IMR-90 (cell line): Measurements from ENCODE around the gene ARHGDIA. TPM values are rescaled to one million over a fixed set of nuclear protein-coding genes. Genes with fewer than 3 reads are reported as not detected.

Experiments used
- ATAC-seq: fragments of 200-7000 bp; cut with Tn5 transposase; 2 replicates; pipeline ENCODE4 v1.9.1; 2020; ENCODE audit warnings: low read depth, mild to moderate bottlenecking, moderate library complexity
- BruUV-seq: library from RNA; stranded (reverse); fragments of 400-500 nt; replicated peaks from 2 replicates; lab custom pipeline; 2021; lab: Mats Ljungman, UMichigan
- CTCF ChIA-PET: fragments of 300-600 bp; formaldehyde crosslinking; extraction: SDS; loops from one replicate; lab custom pipeline; 2021; ENCODE audit warnings: antibody characterized with exemption; lab: Yijun Ruan, JAX
- POLR2A ChIA-PET: fragments of 300-600 bp; sonication (Branson Sonifier 250); formaldehyde crosslinking; loops from one replicate; lab custom pipeline; 2022; ENCODE audit warnings: antibody characterized with exemption; ENCODE audit not compliant: unreplicated experiment; lab: Charles Lee
- DNase-seq: peaks from one replicate; pipeline ENCODE4 v3.0.0; 2013
- H2AFZ ChIP-seq: replicated peaks from 2 replicates; pipeline ENCODE3; 2013; ENCODE audit warnings: low read length, mild to moderate bottlenecking; ENCODE audit not compliant: poor library complexity
- H2AK5ac ChIP-seq: 2 replicates; pipeline ENCODE4 v1.6.1; 2013; ENCODE audit warnings: low read depth, low read length, inconsistent platforms
- H2AK9ac ChIP-seq: replicated peaks from 2 replicates; pipeline ENCODE3; 2013; ENCODE audit warnings: mild to moderate bottlenecking, low read depth, low read length, moderate library complexity; ENCODE audit not compliant: poor library complexity
- H2BK120ac ChIP-seq: 2 replicates; pipeline ENCODE4 v1.6.1; 2013; ENCODE audit warnings: low read depth, low read length, inconsistent platforms
- H2BK15ac ChIP-seq: 3 replicates; pipeline ENCODE4 v1.6.1; 2013; ENCODE audit warnings: low read depth, low read length, inconsistent platforms
- H2BK20ac ChIP-seq: 2 replicates; pipeline ENCODE4 v1.6.1; 2013; ENCODE audit warnings: low read depth, mild to moderate bottlenecking, inconsistent platforms, low read length, moderate library complexity
- H2BK5ac ChIP-seq: 2 replicates; pipeline ENCODE4 v1.6.1; 2013; ENCODE audit warnings: mild to moderate bottlenecking, low read depth, low read length, inconsistent platforms; ENCODE audit not compliant: poor library complexity, severe bottlenecking
- H3K14ac ChIP-seq: replicated peaks from 2 replicates; pipeline ENCODE4 v1.6.1; 2013; ENCODE audit warnings: low read depth, low read length, inconsistent platforms
- H3K18ac ChIP-seq: 2 replicates; pipeline ENCODE4 v1.6.1; 2013; ENCODE audit warnings: low read depth, low read length, control low read depth
- H3K23ac ChIP-seq: 2 replicates; pipeline ENCODE4 v1.6.1; 2013; ENCODE audit warnings: low read depth, low read length, inconsistent platforms
- H3K27ac ChIP-seq: 2 replicates; pipeline ENCODE4 v1.5.1; 2013; ENCODE audit warnings: mild to moderate bottlenecking, control low read depth, low read length; ENCODE audit not compliant: insufficient read depth
- H3K27me3 ChIP-seq: 2 replicates; pipeline ENCODE4 v1.6.1; 2013; ENCODE audit warnings: low read length; ENCODE audit not compliant: control insufficient read depth, insufficient read depth
- H3K36me3 ChIP-seq: 2 replicates; pipeline ENCODE4 v1.6.1; 2013; ENCODE audit warnings: low read length, mixed read lengths; ENCODE audit not compliant: control insufficient read depth, insufficient read depth
- H3K4ac ChIP-seq: 2 replicates; pipeline ENCODE4 v1.6.1; 2013; ENCODE audit warnings: low read depth, low read length, inconsistent platforms
- H3K4me1 ChIP-seq: 2 replicates; pipeline ENCODE4 v1.6.1; 2013; ENCODE audit warnings: low read length, mixed read lengths; ENCODE audit not compliant: control insufficient read depth, insufficient read depth
- H3K4me2 ChIP-seq: 2 replicates; pipeline ENCODE4 v1.6.1; 2013; ENCODE audit warnings: low read depth, mild to moderate bottlenecking, control low read depth, low read length, moderate library complexity
- H3K4me3 ChIP-seq: 2 replicates; pipeline ENCODE4 v1.5.1; 2013; ENCODE audit warnings: low read depth, mild to moderate bottlenecking, control low read depth, low read length, moderate library complexity; ENCODE audit not compliant: insufficient read depth
- H3K56ac ChIP-seq: 2 replicates; pipeline ENCODE4 v1.6.1; 2013; ENCODE audit warnings: low read length, inconsistent platforms; ENCODE audit not compliant: insufficient read depth; ENCODE audit errors: extremely low read depth
- H3K79me1 ChIP-seq, 2 experiments: 2 replicates each; pipeline ENCODE4 v1.6.1; 2013; ENCODE audit warnings: low read length in 2 of 2, inconsistent platforms in 1 of 2, low read depth in 1 of 2
- H3K9ac ChIP-seq: 2 replicates; pipeline ENCODE4 v1.6.1; 2013; ENCODE audit warnings: low read depth, low read length, control low read depth
- H3K9me1 ChIP-seq: 2 replicates; pipeline ENCODE4 v1.6.1; 2013; ENCODE audit warnings: low read length, inconsistent platforms; ENCODE audit not compliant: insufficient read depth
- H3K9me3 ChIP-seq: 2 replicates; pipeline ENCODE4 v1.6.1; 2013; ENCODE audit warnings: low read length; ENCODE audit not compliant: control insufficient read depth, insufficient read depth
- H4K20me1 ChIP-seq: 2 replicates; pipeline ENCODE4 v1.6.1; 2013; ENCODE audit warnings: low read length, inconsistent platforms; ENCODE audit not compliant: insufficient read depth
- H4K5ac ChIP-seq: 2 replicates; pipeline ENCODE4 v1.6.1; 2013; ENCODE audit warnings: mild to moderate bottlenecking, low read depth, low read length, control low read depth
- H4K8ac ChIP-seq, 2 experiments: 2 replicates each; pipeline ENCODE4 v1.6.1; 2013; ENCODE audit warnings: low read depth in 2 of 2, low read length in 2 of 2, control low read depth in 1 of 2, inconsistent platforms in 1 of 2
- H4K91ac ChIP-seq: 2 replicates; pipeline ENCODE4 v1.6.1; 2013; ENCODE audit warnings: low read depth, low read length, inconsistent platforms; ENCODE audit not compliant: insufficient read depth
- BHLHE40 ChIP-seq: fragments of 150-350 bp; IDR thresholded peaks from 2 replicates; pipeline ENCODE4 v1.6.1; 2016; ENCODE audit warnings: mild to moderate bottlenecking, low read depth, low read length
- CEBPB ChIP-seq: IDR thresholded peaks from 2 replicates; pipeline ENCODE4 v1.6.1; 2012; ENCODE audit warnings: low read depth, low read length, improper control_type of control experiment
- CHD1 ChIP-seq: IDR thresholded peaks from 2 replicates; pipeline ENCODE4 v1.6.1; 2012; ENCODE audit warnings: low read depth, low read length, improper control_type of control experiment
- FOS ChIP-seq: fragments of 150-350 bp; IDR thresholded peaks from 2 replicates; pipeline ENCODE4 v1.6.1; 2016; ENCODE audit warnings: low read depth, low read length
- MAFK ChIP-seq: IDR thresholded peaks from 2 replicates; pipeline ENCODE4 v1.6.1; 2012; ENCODE audit warnings: low read depth, low read length, improper control_type of control experiment
- MAZ ChIP-seq: IDR thresholded peaks from 2 replicates; pipeline ENCODE4 v1.6.1; 2012; ENCODE audit warnings: low read depth, mild to moderate bottlenecking, low read length, improper control_type of control experiment, moderate library complexity, borderline replicate concordance
- MXI1 ChIP-seq: IDR thresholded peaks from 2 replicates; pipeline ENCODE4 v1.6.1; 2012; ENCODE audit warnings: low read depth, mild to moderate bottlenecking, low read length, moderate library complexity, borderline replicate concordance
- NFE2L2 ChIP-seq: fragments of 150-350 bp; IDR thresholded peaks from 2 replicates; pipeline ENCODE4 v1.6.1; 2016; ENCODE audit warnings: low read depth, mild to moderate bottlenecking, low read length
- RCOR1 ChIP-seq: IDR thresholded peaks from 2 replicates; pipeline ENCODE4 v1.6.1; 2012; ENCODE audit warnings: mild to moderate bottlenecking, low read length, improper control_type of control experiment; ENCODE audit not compliant: insufficient replicate concordance
- RFX5 ChIP-seq: IDR thresholded peaks from 2 replicates; pipeline ENCODE4 v1.8.0; 2012; ENCODE audit warnings: low read depth, mild to moderate bottlenecking, low read length, moderate library complexity
- SMC3 ChIP-seq: fragments of 150-350 bp; IDR thresholded peaks from 2 replicates; pipeline ENCODE4 v1.6.1; 2016; ENCODE audit warnings: low read depth, mild to moderate bottlenecking, antibody characterized with exemption, low read length, moderate library complexity
- WGBS, 2 experiments: methylation state at CpG; one replicate each; pipeline versions ENCODE4 v1.1.5 to v1.1.7; 2013; ENCODE audit warnings: missing lambda C conversion rate in 2 of 2; ENCODE audit not compliant: insufficient read length in 1 of 2; ENCODE audit errors: extremely low coverage in 2 of 2; 5-methylcytosine and 5-hydroxymethylcytosine counted together
- dilution Hi-C: fragments of 300-500 bp; cut with HindIII; formaldehyde crosslinking; loops from one replicate; pipeline ENCODE4 v1.14.3; 2018; ENCODE audit warnings: low sequenced_read_pairs; ENCODE audit not compliant: unreplicated experiment
- in situ Hi-C: fragments of 300-500 bp; cut with MboI; formaldehyde crosslinking; loops from 3 replicates; pipeline ENCODE4 v1.14.3; 2019; ENCODE audit warnings: low sequenced_read_pairs, inconsistent platforms, mixed read lengths
- intact Hi-C: fragments of 100-400 bp; cut with micrococcal nuclease; formaldehyde crosslinking; loops from 2 replicates; pipeline ENCODE4 v1.10.0; 2022
- polyA plus RNA-seq, 3 experiments: library from polyadenylated mRNA; depleted of rRNA; stranded (reverse); fragments of >200 nt; gene quantifications; 2 replicates each; pipeline ENCODE4 v1.2.3, GENCODE V29; 2012; ENCODE audit warnings: low replicate concordance in 1 of 3
- total RNA-seq: library from RNA; depleted of rRNA; stranded (reverse); fragments of >200 nt; gene quantifications from 2 replicates; pipeline ENCODE4 v1.2.3, GENCODE V29; 2012
- TF ChIP-seq, protein P1 (sequence below): fragments of 150-350 bp; IDR thresholded peaks from 2 replicates; pipeline ENCODE4 v1.6.1; 2016; ENCODE audit warnings: low read depth, mild to moderate bottlenecking, low read length, moderate library complexity, borderline replicate concordance
- TF ChIP-seq, protein P2 (sequence below): fragments of 150-350 bp; IDR thresholded peaks from 2 replicates; pipeline ENCODE4 v1.6.1; 2017; ENCODE audit warnings: mild to moderate bottlenecking, antibody characterized with exemption, low read length, low read depth
- TF ChIP-seq, protein P3 (sequence below): conservative IDR thresholded peaks from 2 replicates; pipeline ENCODE4 v1.5.1; 2012; ENCODE audit warnings: mild to moderate bottlenecking, low read depth, low read length, improper control_type of control experiment

The ARHGDIA gene
- total and polyA plus RNA-seq, 2 of the 4 experiments (the other 2 are of a cell fraction) = 62.7 to 362 TPM

DNA sequence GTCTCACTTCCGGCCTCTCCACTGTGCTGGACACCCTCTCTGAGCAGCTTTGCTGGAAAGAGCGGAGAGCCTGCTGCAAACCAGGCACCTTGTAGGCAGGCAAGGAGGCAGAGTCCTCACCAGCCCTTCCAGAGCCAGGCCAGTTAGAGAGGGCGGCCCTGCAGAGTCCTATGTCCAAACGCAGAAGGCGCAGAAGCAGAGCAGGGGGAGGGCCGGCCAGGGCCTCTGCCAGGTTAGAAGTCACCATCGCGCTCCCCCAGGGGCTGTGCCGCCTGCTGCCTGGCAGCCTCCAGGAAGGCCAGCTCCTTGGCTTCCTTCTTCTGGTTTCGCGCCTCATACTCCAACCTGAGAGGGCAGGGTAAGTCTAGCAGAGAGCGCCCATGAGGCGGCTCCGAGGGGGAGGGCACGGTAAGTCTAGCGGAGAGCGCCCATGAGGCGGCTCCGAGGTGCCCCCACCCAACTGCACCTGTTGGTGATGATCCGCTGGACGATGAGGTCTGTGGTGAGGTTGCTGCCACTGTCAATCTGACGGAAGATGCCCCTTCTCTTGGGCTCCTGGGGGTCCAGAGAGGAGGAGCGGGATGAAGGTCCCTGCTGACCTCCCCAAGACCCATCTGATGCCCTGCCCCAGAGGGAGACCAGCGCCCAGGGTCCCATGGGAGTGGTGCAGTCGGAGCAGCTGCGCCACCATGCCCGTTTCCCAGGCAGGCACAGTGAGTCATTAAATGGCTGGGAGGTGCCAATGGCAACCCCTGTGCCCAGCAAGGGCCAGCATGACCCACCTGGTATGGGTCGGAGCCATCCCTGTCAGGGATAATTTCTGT is 33.7 kb upstream of the ARHGDIA start:
- Histone ChIP-seq H3K18ac (no peak overlapping the region), H3K36me3 (peaks cover 20% of the 10 kb centered on the region; the same call in 1 of the 2 replicates), H3K79me1 (peaks cover 0 to 20% of the 10 kb centered on the region in 2 experiments; a peak in 2 of 4 replicates), H3K4ac (no peak overlapping the region), H3K9me3 (no peaks in the 10 kb centered on the region), H3K56ac (no peak overlapping the region), H3K4me1 (peaks cover 2% of the 10 kb centered on the region; the same call in 1 of the 2 replicates), H2BK5ac (no peak overlapping the region), H2BK120ac (no peak overlapping the region), H2AFZ (no peak overlapping the region), H2AK9ac (no peak overlapping the region), H3K4me2 (no peak overlapping the region), H3K4me3 (no peak overlapping the region), H3K9me1 (0 out of 2 replicates have a peak, but pooled peaks cover 4% of the 10 kb centered on the region), H4K91ac (no peak overlapping the region), H2BK20ac (no peak overlapping the region), H3K27me3 (no peaks in the 10 kb centered on the region), H4K20me1 (peaks cover 10% of the 10 kb centered on the region), H2BK15ac (no peak overlapping the region), H3K23ac (no peak overlapping the region), H4K5ac (no peak overlapping the region), H3K14ac (no peak overlapping the region), H3K27ac (no peak overlapping the region), H3K9ac (no peak overlapping the region), H2AK5ac (no peak overlapping the region), H4K8ac (no peak overlapping the region)
- no peak for DNase-seq
- in situ Hi-C loops = no loop called here
- no peak for ATAC-seq
- dilution Hi-C loops = no loop called here
- intact Hi-C loops = no loop called here
- CTCF ChIA-PET = no interaction called here
- BruUV-seq = no TSS peak
- POLR2A ChIA-PET = no interaction called here
- 84% methylated on average over 5 of the region's 28 CpGs; no CpG with 5 or more reads in 1 of the 2 experiments for WGBS, 2 experiments
- TF ChIP-seq MXI1 (no peak), BHLHE40 (no peak), CEBPB (no peak), RFX5 (no peak), CHD1 (no peak), FOS (no peak), NFE2L2 (no peak), MAZ (no peak), RCOR1 (no peak), MAFK (no peak), SMC3 (no peak)
- TF ChIP-seq, protein P1, sequence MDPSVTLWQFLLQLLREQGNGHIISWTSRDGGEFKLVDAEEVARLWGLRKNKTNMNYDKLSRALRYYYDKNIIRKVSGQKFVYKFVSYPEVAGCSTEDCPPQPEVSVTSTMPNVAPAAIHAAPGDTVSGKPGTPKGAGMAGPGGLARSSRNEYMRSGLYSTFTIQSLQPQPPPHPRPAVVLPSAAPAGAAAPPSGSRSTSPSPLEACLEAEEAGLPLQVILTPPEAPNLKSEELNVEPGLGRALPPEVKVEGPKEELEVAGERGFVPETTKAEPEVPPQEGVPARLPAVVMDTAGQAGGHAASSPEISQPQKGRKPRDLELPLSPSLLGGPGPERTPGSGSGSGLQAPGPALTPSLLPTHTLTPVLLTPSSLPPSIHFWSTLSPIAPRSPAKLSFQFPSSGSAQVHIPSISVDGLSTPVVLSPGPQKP = no peak
- TF ChIP-seq, protein P2, sequence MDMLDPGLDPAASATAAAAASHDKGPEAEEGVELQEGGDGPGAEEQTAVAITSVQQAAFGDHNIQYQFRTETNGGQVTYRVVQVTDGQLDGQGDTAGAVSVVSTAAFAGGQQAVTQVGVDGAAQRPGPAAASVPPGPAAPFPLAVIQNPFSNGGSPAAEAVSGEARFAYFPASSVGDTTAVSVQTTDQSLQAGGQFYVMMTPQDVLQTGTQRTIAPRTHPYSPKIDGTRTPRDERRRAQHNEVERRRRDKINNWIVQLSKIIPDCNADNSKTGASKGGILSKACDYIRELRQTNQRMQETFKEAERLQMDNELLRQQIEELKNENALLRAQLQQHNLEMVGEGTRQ = no peak
- TF ChIP-seq, protein P3, sequence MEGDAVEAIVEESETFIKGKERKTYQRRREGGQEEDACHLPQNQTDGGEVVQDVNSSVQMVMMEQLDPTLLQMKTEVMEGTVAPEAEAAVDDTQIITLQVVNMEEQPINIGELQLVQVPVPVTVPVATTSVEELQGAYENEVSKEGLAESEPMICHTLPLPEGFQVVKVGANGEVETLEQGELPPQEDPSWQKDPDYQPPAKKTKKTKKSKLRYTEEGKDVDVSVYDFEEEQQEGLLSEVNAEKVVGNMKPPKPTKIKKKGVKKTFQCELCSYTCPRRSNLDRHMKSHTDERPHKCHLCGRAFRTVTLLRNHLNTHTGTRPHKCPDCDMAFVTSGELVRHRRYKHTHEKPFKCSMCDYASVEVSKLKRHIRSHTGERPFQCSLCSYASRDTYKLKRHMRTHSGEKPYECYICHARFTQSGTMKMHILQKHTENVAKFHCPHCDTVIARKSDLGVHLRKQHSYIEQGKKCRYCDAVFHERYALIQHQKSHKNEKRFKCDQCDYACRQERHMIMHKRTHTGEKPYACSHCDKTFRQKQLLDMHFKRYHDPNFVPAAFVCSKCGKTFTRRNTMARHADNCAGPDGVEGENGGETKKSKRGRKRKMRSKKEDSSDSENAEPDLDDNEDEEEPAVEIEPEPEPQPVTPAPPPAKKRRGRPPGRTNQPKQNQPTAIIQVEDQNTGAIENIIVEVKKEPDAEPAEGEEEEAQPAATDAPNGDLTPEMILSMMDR = no peak
